Effector memory CD4-positive, alpha-beta T cell (primary cell): ENCODE results near the gene BAD.

Source experiments
- DNase-seq, 3 donors: peaks; one replicate each; pipeline ENCODE4 v3.0.0-alpha.2; 2020
- H3K27ac ChIP-seq: 2 replicates; pipeline ENCODE4 v1.7.0; 2013; ENCODE audit warnings: mild to moderate bottlenecking, low read length, moderate library complexity; ENCODE audit not compliant: insufficient read depth, poor library complexity, severe bottlenecking
- H3K27me3 ChIP-seq: replicated peaks from 2 replicates; pipeline ENCODE4 v1.7.0; 2013; ENCODE audit warnings: mild to moderate bottlenecking, low read length; ENCODE audit not compliant: insufficient read depth, control insufficient read depth, poor library complexity, severe bottlenecking
- H3K36me3 ChIP-seq: 2 replicates; pipeline ENCODE4 v1.7.0; 2013; ENCODE audit warnings: mild to moderate bottlenecking, low read length, moderate library complexity; ENCODE audit not compliant: control insufficient read depth, insufficient read depth
- H3K4me1 ChIP-seq: 2 replicates; pipeline ENCODE4 v1.7.0; 2013; ENCODE audit warnings: low read length, mild to moderate bottlenecking; ENCODE audit not compliant: control insufficient read depth, insufficient read depth, poor library complexity, severe bottlenecking
- H3K4me3 ChIP-seq: 2 replicates; pipeline ENCODE4 v1.7.0; 2013; ENCODE audit warnings: low read length, low read depth, mild to moderate bottlenecking; ENCODE audit not compliant: insufficient read depth, poor library complexity, severe bottlenecking
- H3K9me3 ChIP-seq: 2 replicates; pipeline ENCODE4 v1.7.0; 2013; ENCODE audit warnings: mild to moderate bottlenecking, low read length, moderate library complexity; ENCODE audit not compliant: control insufficient read depth

The BAD gene

DNA sequence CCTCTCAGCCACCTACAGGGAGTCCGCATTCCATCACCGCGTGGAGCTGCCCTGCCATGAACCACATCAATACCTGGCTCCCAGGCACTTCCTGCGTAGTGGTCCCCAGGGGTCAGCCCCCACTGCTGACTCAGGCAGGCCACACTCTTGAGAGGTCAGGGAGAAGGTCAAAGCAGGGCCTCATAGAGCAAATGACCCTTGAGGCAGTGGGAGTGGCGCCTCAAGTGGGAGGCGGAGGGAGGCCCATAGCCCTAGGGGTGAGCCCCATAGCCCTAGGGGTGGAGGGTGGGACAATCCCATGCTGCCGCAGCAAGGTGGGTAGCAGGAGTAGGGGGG lies 38.4 kb upstream of the BAD start:
- DNase-seq = no peak
- H3K27ac ChIP-seq = no peak overlapping the region
- no peaks in the 10 kb centered on the region for H3K36me3 ChIP-seq

DNA sequence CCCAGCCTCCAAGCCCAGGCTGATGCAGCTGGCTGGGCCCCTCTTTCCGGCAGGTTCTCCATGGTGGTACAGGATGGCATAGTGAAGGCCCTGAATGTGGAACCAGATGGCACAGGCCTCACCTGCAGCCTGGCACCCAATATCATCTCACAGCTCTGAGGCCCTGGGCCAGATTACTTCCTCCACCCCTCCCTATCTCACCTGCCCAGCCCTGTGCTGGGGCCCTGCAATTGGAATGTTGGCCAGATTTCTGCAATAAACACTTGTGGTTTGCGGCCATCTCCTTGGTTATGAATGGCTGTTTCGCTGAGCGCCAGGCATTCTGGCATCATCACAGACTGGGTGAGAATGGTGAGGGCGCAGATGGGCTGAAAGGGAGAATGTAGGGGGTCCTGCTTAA lies 37.1 kb upstream of the BAD start:
- H3K27me3 ChIP-seq = no peaks in the 10 kb centered on the region
- H3K4me3 ChIP-seq = no peak overlapping the region
- DNase-seq = no peak
- no peaks in the 10 kb centered on the region for H3K9me3 ChIP-seq
- peaks cover 14% of the 10 kb centered on the region for H3K4me1 ChIP-seq
- H3K36me3 ChIP-seq = no peaks in the 10 kb centered on the region
- no peak overlapping the region for H3K27ac ChIP-seq

More for the DNA sequence above, 38.4 kb upstream of the BAD start:
- peaks cover 7% of the 10 kb centered on the region for H3K4me1 ChIP-seq
- no peaks in the 10 kb centered on the region for H3K9me3 ChIP-seq
- H3K4me3 ChIP-seq = no peak overlapping the region
- H3K27me3 ChIP-seq = no peaks in the 10 kb centered on the region

DNA sequence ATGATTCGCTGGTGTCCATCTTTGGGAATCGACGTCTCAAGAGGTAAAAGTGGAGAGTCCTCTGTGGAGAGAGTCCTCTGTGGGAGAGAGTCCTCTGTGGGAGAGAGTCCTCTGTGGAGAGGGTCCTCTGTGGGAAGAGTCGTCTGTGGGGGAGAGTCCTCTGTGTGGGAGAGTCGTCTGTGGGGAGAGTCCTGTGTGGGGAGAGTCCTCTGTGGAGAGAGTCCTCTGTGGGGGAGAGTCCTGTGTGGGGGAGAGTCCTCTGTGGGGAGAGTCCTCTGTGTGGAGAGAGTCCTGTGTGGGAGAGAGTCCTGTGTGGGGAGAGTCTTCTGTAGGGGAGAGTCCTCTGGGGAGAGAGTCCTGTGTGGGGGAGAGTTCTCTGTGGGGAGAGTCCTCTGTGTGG lies 36.6 kb upstream of the BAD start:
- H3K27ac ChIP-seq = no peak overlapping the region
- no peaks in the 10 kb centered on the region for H3K27me3 ChIP-seq
- H3K9me3 ChIP-seq = no peaks in the 10 kb centered on the region
- H3K4me3 ChIP-seq = no peak overlapping the region
- peaks cover 14% of the 10 kb centered on the region for H3K4me1 ChIP-seq
- H3K36me3 ChIP-seq = no peaks in the 10 kb centered on the region
- DNase-seq = no peak

DNA sequence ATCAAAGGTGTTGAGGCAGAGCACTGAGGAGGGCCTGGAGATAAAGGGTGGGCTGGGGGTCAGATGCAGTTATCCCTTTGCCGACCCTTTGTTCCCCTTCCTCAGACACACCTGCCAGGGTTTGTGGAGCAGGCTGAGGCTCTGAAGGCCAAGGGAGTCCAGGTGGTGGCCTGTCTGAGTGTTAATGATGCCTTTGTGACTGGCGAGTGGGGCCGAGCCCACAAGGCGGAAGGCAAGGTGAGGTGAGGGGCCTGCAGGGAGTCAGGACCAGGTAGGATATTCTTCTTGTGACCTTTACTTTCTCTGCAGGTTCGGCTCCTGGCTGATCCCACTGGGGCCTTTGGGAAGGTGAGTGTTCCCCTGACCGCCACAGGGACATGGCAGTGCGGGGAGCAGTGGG lies 36.1 kb upstream of the BAD start:
- no peak for DNase-seq
- Histone ChIP-seq H3K9me3 (no peaks in the 10 kb centered on the region), H3K4me1 (peaks cover 14% of the 10 kb centered on the region), H3K27ac (no peak overlapping the region), H3K27me3 (no peaks in the 10 kb centered on the region), H3K4me3 (no peak overlapping the region), H3K36me3 (peaks cover 1% of the 10 kb centered on the region)

DNA sequence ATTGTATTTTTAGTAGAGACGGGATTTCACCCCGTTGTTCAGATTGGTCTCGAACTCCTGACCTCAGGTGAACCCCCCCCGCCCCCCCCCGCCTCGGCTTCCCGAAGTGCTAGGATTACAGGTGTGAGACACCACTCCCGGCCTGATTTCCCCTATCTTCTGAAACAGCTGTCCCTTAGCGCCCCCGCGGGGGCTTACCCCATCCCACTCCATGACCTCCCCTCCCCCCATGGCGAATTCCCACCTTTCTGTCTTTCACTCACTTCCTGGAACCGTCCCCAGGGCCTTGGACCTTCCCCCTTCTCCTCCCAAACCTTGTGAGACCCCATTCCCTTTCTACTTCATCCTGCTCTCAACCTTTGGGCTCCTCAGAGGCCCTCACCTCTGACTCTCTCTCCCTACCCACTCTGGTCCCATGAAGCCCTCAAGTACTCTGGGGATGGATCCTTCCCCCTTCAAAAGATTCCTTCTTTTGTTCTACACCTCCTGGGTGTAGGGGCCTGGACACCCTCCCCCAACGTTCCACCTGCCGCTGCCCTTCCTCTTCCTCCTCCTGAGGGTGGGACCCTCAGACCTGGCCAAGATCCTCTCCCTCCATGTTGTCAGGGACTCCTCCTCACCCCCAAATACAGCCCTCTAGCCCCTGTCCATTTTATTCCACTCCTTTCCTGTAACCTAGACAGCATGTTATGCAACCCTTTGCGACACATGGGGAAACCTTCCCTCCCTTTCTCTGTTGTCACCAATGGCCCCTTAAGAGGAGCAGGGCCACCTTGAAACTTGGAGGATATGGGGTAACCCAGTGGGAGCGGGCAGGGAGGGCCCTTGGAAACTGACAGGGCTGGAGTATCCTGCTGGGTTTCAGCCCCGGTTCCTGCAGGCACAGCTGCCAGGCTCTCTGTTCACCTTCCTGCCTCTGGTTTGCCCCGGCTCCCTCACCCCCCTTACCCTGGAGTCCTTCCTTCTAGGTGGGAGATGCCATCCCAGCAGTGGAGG lies 34.6 kb upstream of the BAD start:
- no peaks in the 10 kb centered on the region for H3K9me3 ChIP-seq
- no peak for DNase-seq
- peaks cover 11% of the 10 kb centered on the region for H3K36me3 ChIP-seq
- peak overlapping the region; percentile 79 for H3K4me3 ChIP-seq
- H3K27ac ChIP-seq = peak overlapping the region; percentile 94
- no peaks in the 10 kb centered on the region for H3K27me3 ChIP-seq
- H3K4me1 ChIP-seq = peaks cover 14% of the 10 kb centered on the region

DNA sequence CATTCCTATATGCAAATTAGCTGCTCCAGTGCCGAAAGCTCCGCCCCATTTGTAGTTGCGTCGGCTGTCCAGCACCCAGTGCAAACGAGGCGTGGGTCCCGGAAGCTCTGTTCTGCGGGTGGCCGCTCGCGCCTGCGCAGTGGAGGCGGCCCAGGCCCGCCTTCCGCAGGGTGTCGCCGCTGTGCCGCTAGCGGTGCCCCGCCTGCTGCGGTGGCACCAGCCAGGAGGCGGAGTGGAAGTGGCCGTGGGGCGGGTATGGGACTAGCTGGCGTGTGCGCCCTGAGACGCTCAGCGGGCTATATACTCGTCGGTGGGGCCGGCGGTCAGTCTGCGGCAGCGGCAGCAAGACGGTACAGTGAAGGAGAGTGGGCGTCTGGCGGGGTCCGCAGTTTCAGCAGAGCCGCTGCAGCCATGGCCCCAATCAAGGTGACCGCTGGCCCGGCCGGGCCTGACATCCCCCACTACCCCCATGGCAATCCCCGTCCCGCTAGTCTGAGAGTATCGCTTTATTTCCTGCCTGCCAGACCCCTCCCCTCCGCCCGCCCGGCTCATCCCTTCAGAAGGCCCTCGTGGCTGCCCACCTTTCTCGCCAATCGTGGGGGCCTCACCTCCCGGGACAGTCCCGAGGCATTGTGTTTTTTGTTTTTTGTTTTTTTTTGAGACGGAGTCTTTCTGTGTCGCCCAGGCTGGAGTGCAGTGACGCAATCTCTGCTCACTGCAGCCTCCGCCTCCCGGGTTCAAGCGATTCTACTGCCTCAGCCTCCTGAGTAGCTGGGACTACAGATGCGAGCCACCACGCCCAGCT lies 33.7 kb upstream of the BAD start, which contains the start of gene PRDX5:
TSS of gene PRDX5 (plus strand) at position 161 of the 805 bp plus-strand sequence. CDS start at position 256, 95 bp downstream.
- Histone ChIP-seq H3K27ac (peak within 1 kb of the TSS; percentile 94), H3K4me3 (peak within 1 kb of the TSS; percentile 79), H3K9me3 (no peaks in the 10 kb centered on the region), H3K27me3 (no peaks in the 10 kb centered on the region), H3K4me1 (peaks cover 14% of the 10 kb centered on the region), H3K36me3 (peaks cover 13% of the 10 kb centered on the region)
- peak; percentile 92 to 94 (median 93) for DNase-seq

DNA sequence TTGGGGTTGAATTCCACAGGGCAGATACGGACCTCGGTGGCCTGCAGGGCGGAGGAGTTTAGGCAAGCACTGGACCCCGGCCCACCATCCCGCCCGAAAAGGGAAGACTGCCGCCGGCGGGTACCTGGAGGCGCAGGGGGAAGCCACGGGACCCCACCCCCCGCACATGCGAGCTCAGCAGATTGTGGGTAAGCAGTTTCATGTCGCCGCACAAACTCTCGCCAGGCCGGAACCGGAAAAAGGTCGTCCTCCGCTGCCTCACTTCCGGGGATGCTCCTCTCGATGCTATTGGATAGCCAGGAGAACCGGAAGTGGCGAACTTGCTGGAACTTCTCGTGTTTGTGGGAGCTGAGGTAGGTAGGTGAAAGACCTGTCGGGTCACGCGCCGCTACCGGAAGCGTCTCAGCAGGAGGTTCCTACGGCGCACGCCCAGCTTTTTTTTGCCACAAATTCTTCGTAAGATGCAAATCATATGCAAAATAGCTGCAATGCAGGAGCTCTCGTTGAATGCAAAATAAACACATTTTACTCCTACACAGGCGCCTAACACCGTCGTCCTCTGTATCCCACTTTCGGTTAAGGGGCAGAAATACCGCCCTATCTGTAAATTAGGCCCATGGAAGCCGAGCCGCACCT lies 33.0 kb upstream of the BAD start, which contains the start of gene TRMT112:
TSS of gene TRMT112 (minus strand) at position 235 of the 636 bp plus-strand sequence. CDS start at position 202, 33 bp downstream.
- DNase-seq = peak; percentile 97 to 98 (median 98)
- Histone ChIP-seq H3K36me3 (peaks cover 13% of the 10 kb centered on the region), H3K27ac (peak within 1 kb of the TSS; percentile 94), H3K9me3 (no peaks in the 10 kb centered on the region), H3K27me3 (no peaks in the 10 kb centered on the region), H3K4me1 (peaks cover 14% of the 10 kb centered on the region), H3K4me3 (peak within 1 kb of the TSS; percentile 79)

DNA sequence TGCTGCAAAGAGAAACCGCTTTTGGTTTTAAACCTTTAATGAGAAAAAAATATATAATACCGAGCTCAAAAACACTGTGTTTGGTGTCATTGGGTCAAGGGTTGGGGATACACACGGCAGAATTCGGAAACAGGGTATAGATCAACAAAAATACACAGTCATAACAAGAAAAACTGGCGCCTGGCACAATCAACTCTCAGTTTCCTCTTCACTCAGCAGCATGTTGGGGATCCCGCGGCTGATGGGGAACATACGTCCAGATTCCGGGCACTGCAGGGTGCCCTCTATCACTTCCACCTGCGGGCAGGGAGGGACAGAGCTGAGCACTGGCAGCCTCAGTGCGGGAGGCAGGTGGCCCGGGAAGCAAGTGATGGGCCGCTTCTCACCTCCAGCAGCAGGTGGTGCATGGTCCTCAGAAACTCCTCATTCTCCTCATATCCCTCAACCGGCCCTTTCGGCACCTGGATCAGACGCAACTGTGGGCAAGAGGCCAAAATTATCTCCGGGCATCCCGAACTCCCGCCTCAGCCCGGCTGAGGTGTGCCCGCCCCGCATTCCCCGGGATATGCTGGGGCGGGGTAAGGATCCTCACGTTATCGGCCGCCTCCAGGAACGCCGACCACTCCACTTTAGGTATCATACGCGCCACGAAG lies 32.3 kb upstream of the BAD start:
- peak overlapping the region; percentile 94 for H3K27ac ChIP-seq
- peak; percentile 17 to 43 (median 39) for DNase-seq
- H3K36me3 ChIP-seq = peaks cover 13% of the 10 kb centered on the region
- H3K9me3 ChIP-seq = no peaks in the 10 kb centered on the region
- no peaks in the 10 kb centered on the region for H3K27me3 ChIP-seq
- H3K4me1 ChIP-seq = peaks cover 14% of the 10 kb centered on the region
- peak overlapping the region; percentile 79 for H3K4me3 ChIP-seq
